Measurements from ENCODE around the gene CCR3. TPM values are rescaled to one million over a fixed set of nuclear protein-coding genes. Genes with fewer than 3 reads are reported as not detected.

Gene CCR3
- total RNA-seq, 6 donors from 2014 or later: 0.13 TPM; not detected in 5

DNA sequence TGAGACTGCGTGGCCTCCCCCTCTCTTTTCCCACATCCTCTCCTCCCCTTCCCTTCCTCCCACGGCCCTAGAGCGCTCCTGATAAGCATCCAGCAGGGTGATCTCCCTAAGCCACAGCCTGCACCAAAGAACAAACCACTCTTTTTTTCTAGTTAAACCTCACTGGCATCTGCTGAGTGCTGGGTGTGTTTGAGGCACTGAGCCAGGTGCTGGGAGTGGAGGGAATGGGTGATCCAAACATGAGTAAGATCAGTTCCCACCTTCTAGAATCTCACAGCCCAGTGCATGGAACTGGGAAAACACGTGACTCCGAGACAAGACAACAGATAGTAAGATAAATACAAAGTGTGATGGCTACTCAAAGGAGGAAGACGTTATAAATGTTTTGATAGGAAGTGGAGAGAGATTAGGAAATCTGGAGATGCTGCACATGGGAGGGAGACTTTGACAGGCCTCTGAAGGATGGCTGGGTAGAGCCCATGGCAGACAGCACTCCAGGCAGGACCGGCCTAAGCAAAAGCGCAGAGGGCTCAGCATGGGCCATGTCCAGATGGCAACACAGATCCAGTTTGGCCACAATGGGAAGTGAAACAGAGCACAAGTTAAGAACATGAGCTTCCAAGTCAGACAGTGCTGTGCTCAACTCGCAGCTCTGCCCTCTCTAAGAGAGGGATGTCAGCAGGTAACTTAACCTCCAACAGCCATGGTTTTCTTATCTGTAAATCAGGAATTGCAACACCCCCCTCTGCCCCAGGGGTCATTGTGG lies 55.6 kb downstream of the CCR3 start:
- TF ChIP-seq POLR2AphosphoS5 (IDR thresholded peaks at IDR 0.05) (no peak), POLR2A (IDR thresholded peaks at IDR 0.05) (no peak), EP300 (IDR thresholded peaks at IDR 0.05) (no peak)
- TF ChIP-seq, protein P1, sequence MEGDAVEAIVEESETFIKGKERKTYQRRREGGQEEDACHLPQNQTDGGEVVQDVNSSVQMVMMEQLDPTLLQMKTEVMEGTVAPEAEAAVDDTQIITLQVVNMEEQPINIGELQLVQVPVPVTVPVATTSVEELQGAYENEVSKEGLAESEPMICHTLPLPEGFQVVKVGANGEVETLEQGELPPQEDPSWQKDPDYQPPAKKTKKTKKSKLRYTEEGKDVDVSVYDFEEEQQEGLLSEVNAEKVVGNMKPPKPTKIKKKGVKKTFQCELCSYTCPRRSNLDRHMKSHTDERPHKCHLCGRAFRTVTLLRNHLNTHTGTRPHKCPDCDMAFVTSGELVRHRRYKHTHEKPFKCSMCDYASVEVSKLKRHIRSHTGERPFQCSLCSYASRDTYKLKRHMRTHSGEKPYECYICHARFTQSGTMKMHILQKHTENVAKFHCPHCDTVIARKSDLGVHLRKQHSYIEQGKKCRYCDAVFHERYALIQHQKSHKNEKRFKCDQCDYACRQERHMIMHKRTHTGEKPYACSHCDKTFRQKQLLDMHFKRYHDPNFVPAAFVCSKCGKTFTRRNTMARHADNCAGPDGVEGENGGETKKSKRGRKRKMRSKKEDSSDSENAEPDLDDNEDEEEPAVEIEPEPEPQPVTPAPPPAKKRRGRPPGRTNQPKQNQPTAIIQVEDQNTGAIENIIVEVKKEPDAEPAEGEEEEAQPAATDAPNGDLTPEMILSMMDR (IDR thresholded peaks at IDR 0.05): no peak
- ATAC-seq (ENCODE audit: low FRiP score in 2 of 2) (peak in 1 of 2 donors; percentile 58), DNase-seq (no peak)
- peaks cover 12 to 22% (median 15%) of the 10 kb centered on the region in 4 donors for H3K4me1 ChIP-seq
- 46 to 47% methylated on average over 9 of the region's 9 CpGs for WGBS, 2 donors
- H3K36me3 ChIP-seq: no peaks in the 10 kb centered on the region
- H3K4me3 ChIP-seq: no peak overlapping the region
- H3K27ac ChIP-seq: peak overlapping the region in 2 of 4 donors; percentile 40 to 51
- H3K9me3 ChIP-seq: no peaks in the 10 kb centered on the region
- no peaks in the 10 kb centered on the region for H3K27me3 ChIP-seq

- peak overlapping the region in 3 of 4 donors; percentile 23 to 51 (median 44) for H3K27ac ChIP-seq
- peaks cover 12 to 22% (median 15%) of the 10 kb centered on the region in 4 donors for H3K4me1 ChIP-seq
- WGBS, 2 donors: 80 to 82% methylated on average over 9 of the region's 9 CpGs
Measured at GRCh38 chr3:46298871-46299607, 56.8 kb downstream of the CCR3 start.

DNA sequence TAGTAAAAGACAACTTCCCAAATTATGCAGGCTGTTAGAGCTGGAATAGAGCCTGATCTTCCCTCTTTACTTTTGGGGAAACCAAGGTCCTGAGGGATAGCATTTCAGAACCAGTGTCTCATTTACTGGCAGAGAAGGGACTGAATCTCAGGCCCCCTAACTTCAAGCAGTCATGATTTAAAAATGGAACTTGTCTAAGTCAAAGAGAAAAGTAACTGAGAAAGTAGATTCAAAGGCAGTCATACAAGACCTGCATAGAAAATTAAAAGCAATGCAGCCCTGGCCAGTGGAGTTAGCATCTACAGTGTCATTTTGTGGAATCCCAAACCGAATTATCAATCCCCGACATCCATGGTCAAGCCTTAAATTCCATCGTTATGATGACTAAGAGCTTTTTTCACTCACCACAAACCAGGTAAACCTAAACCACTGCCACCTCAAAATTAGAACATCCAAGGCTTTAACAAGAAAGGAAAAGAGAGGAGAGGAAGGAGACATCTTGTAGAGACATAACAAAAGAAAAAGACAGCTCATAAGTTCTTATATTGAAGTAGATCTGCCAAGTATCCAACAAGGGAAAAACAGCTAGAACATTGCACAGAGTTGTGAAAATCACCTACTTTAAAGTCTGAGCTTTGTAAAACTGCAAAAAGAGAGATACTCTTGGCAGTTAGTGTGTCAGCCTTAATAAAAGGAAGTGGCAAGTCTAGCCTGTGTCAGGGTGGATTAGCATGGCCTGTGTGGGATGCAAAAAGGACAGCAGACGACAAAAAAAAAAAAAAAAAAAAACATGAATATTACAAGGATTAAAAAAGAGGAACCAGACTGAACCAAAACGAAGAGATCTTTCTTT lies 57.6 kb downstream of the CCR3 start:
- H3K4me1 ChIP-seq: peaks cover 12 to 22% (median 15%) of the 10 kb centered on the region in 4 donors
- WGBS, 2 donors: 68 to 74% methylated on average over 5 of the region's 5 CpGs

More at GRCh38 chr3:46298871-46299607, 56.8 kb downstream of the CCR3 start:
- no peaks in the 10 kb centered on the region for H3K9me3 ChIP-seq
- H3K27me3 ChIP-seq: no peaks in the 10 kb centered on the region
- DNase-seq (no peak), ATAC-seq (ENCODE audit: low FRiP score in 2 of 2) (no peak)
- no peak overlapping the region for H3K4me3 ChIP-seq
- TF ChIP-seq POLR2AphosphoS5 (IDR thresholded peaks at IDR 0.05) (no peak), POLR2A (IDR thresholded peaks at IDR 0.05) (no peak), EP300 (IDR thresholded peaks at IDR 0.05) (no peak)
- TF ChIP-seq, protein P1 (IDR thresholded peaks at IDR 0.05): no peak
- H3K36me3 ChIP-seq: no peaks in the 10 kb centered on the region

DNA sequence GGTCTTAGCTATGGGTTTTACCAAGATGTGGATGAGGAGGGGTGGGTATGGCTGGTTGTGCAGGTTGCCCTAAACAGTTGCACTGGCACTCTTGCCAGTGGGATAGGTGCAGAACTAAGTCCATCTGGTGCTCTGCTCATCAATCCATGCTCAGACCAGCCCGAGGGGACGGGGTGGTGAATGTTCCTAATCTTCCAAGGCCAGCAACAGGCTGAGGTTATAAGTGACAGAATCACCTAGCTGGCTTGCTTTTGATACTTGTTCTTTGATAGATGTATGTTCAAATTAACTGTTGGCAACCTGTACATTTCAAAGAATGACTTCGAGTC lies 58.2 kb downstream of the CCR3 start:
- H3K4me1 ChIP-seq: peaks cover 12 to 22% (median 15%) of the 10 kb centered on the region in 4 donors

More for the DNA sequence above, 57.6 kb downstream of the CCR3 start:
- Histone ChIP-seq H3K27ac (peak overlapping the region in 3 of 4 donors; percentile 3 to 46 (median 23)), H3K27me3 (no peaks in the 10 kb centered on the region), H3K4me3 (no peak overlapping the region), H3K9me3 (no peaks in the 10 kb centered on the region), H3K36me3 (no peaks in the 10 kb centered on the region)
- DNase-seq (no peak), ATAC-seq (ENCODE audit: low FRiP score in 2 of 2) (peak in 1 of 2 donors; percentile 48)
- TF ChIP-seq, protein P1 (IDR thresholded peaks at IDR 0.05): no peak
- TF ChIP-seq POLR2AphosphoS5 (IDR thresholded peaks at IDR 0.05) (no peak), POLR2A (IDR thresholded peaks at IDR 0.05) (no peak), EP300 (IDR thresholded peaks at IDR 0.05) (no peak)

More for the DNA sequence above, 58.2 kb downstream of the CCR3 start:
- TF ChIP-seq POLR2A (IDR thresholded peaks at IDR 0.05) (no peak), EP300 (IDR thresholded peaks at IDR 0.05) (no peak), POLR2AphosphoS5 (IDR thresholded peaks at IDR 0.05) (no peak)
- TF ChIP-seq, protein P1 (IDR thresholded peaks at IDR 0.05): no peak
- no peaks in the 10 kb centered on the region for H3K9me3 ChIP-seq
- H3K36me3 ChIP-seq: no peaks in the 10 kb centered on the region
- DNase-seq (no peak), ATAC-seq (ENCODE audit: low FRiP score in 2 of 2) (peak; percentile 15 to 37)
- no peak overlapping the region for H3K4me3 ChIP-seq
- WGBS, 2 donors: 71 to 73% methylated on average over 3 of the region's 3 CpGs
- H3K27ac ChIP-seq: peak overlapping the region in 1 of 4 donors; percentile 69
- no peaks in the 10 kb centered on the region for H3K27me3 ChIP-seq
